Posterior vena cava (tissue), 2 donors: ENCODE results near the gene OR11H6. TPM values are rescaled to one million over a fixed set of nuclear protein-coding genes. Genes with fewer than 3 reads are reported as not detected.
"Not testable (repeated sequence)": the region's sequence is repeated elsewhere in the genome, so short reads cannot be mapped to it uniquely, and the experiment has no call there.

Experiments
- DNase-seq: peaks from one replicate; pipeline ENCODE4 v3.0.0-alpha.2; 2020; ENCODE audit warnings: low spot score
- intact Hi-C, 2 donors: fragments of 100-400 bp; cut with DNase I; formaldehyde crosslinking; loops; one replicate each; pipeline versions ENCODE4 v1.14.1 to v1.14.2; 2022 to 2023
- total RNA-seq, 2 donors: library from RNA; stranded (reverse); fragmentation: NEBNext Ultra II Directional; extraction: Animal tissue kit (Norgen Biotek cat#: 25700); gene quantifications; one replicate each; pipeline ENCODE4 v1.2.1, GENCODE V29; 2021
- donor health status: DM: yes; HTN: yes; CAD: no.
- donor health status: DM: yes; HTN: yes; CAD: no.

Gene OR11H6
- total RNA-seq, 2 donors from 2014 or later: not detected

GRCh38 chr14:20247646-20248246 is 24.2 kb downstream of the OR11H6 start:
- DNase-seq: no peak

GRCh38 chr14:20262642-20263128 is 39.2 kb downstream of the OR11H6 start:
- intact Hi-C loops: no loop called here
- no peak for DNase-seq

More at GRCh38 chr14:20247646-20248246, 24.2 kb downstream of the OR11H6 start:
- intact Hi-C loops: no loop called here

GRCh38 chr14:20264361-20264760 is 40.9 kb downstream of the OR11H6 start:
- intact Hi-C loops, DNase-seq: not testable (repeated sequence)

GRCh38 chr14:20274062-20274461 is 50.6 kb downstream of the OR11H6 start:
- intact Hi-C loops: no loop called here
- DNase-seq: no peak

Other genes starting within 250 kb of the OR11H6 start
- not detected for gene OR4K15, start 248.1 kb upstream of the OR11H6 start, total RNA-seq
- gene OR4Q2, start 221.5 kb upstream of the OR11H6 start, total RNA-seq: not detected
- gene OR4K14, start 204.4 kb upstream of the OR11H6 start, total RNA-seq: not detected
- not detected for gene OR4K13, start 187.7 kb upstream of the OR11H6 start, total RNA-seq
- not detected for gene OR4L1, start 163.7 kb upstream of the OR11H6 start, total RNA-seq
- not detected for gene OR4K17, start 113.0 kb upstream of the OR11H6 start, total RNA-seq
- gene OR4N5, start 84.9 kb upstream of the OR11H6 start, total RNA-seq: not detected
- gene OR11G2, start 32.8 kb upstream of the OR11H6 start, total RNA-seq: not detected
- gene OR11H7, start 5.3 kb downstream of the OR11H6 start, total RNA-seq: not detected
- gene OR11H4, start 15.6 kb downstream of the OR11H6 start, total RNA-seq: not detected
- gene TTC5, start 82.2 kb downstream of the OR11H6 start, total RNA-seq: 10 to 100 TPM; 12.4 to 15.0 TPM
- gene CCNB1IP1, start 109.6 kb downstream of the OR11H6 start, total RNA-seq: 10 to 100 TPM; 28.9 to 31.1 TPM
- gene PARP2, start 119.9 kb downstream of the OR11H6 start, total RNA-seq: 10 to 100 TPM; 11.9 to 15.5 TPM
- gene TEP1, start 189.8 kb downstream of the OR11H6 start, total RNA-seq: 10 to 100 TPM; 36.1 to 38.7 TPM
- gene KLHL33, start 212.5 kb downstream of the OR11H6 start, total RNA-seq: 1 to 10 TPM in 1 of 2 donors, under 1 TPM in 1; 0.52 to 1.2 TPM
- 10 to 100 TPM; 24.4 to 28.7 TPM for gene OSGEP, start 231.1 kb downstream of the OR11H6 start, total RNA-seq
- gene APEX1, start 231.5 kb downstream of the OR11H6 start, total RNA-seq: 10 to 100 TPM; 74.3 to 96.2 TPM
- gene PIP4P1, start 237.7 kb downstream of the OR11H6 start, total RNA-seq: 10 to 100 TPM; 25.3 to 27.5 TPM
- 10 to 100 TPM; 17.1 to 34.1 TPM for gene PNP, start 245.7 kb downstream of the OR11H6 start, total RNA-seq